HG03108 (cell line): Measurements from ENCODE around the gene BEND5.

Experiments
- ATAC-seq: cut with Tn5 transposase; IDR thresholded peaks from one replicate; pipeline ENCODE4 v1.9.1; 2021; ENCODE audit warnings: moderate library complexity; ENCODE audit not compliant: unreplicated experiment

The BEND5 gene

GRCh38 chr1:48765335-48765734 is 11.4 kb downstream of the BEND5 start:
- no peak for ATAC-seq

GRCh38 chr1:48761986-48762385 is 14.7 kb downstream of the BEND5 start:
- ATAC-seq, result no peak

- no peak for ATAC-seq
Observed at GRCh38 chr1:48761411-48761810, 15.3 kb downstream of the BEND5 start.

- no peak for ATAC-seq
Observed at GRCh38 chr1:48760857-48761256, 15.8 kb downstream of the BEND5 start.

GRCh38 chr1:48758976-48759375 is 17.7 kb downstream of the BEND5 start:
- no peak for ATAC-seq

GRCh38 chr1:48757363-48757762 is 19.3 kb downstream of the BEND5 start:
- no peak for ATAC-seq

GRCh38 chr1:48756683-48757316 is 19.9 kb downstream of the BEND5 start:
- ATAC-seq, result no peak

- ATAC-seq, result no peak
Observed at GRCh38 chr1:48753293-48753692, 23.4 kb downstream of the BEND5 start.

GRCh38 chr1:48750109-48750508 is 26.6 kb downstream of the BEND5 start:
- peak; percentile 72 for ATAC-seq

- ATAC-seq, result no peak
Observed at GRCh38 chr1:48749068-48749467, 27.6 kb downstream of the BEND5 start.

- no peak for ATAC-seq
Observed at GRCh38 chr1:48746906-48747305, 29.8 kb downstream of the BEND5 start.

GRCh38 chr1:48744032-48744431 is 32.7 kb downstream of the BEND5 start:
- ATAC-seq, result no peak

GRCh38 chr1:48743480-48743879 is 33.2 kb downstream of the BEND5 start:
- no peak for ATAC-seq

- ATAC-seq, result no peak
Observed at GRCh38 chr1:48741380-48741779, 35.3 kb downstream of the BEND5 start.

- no peak for ATAC-seq
Observed at GRCh38 chr1:48740621-48741020, 36.1 kb downstream of the BEND5 start.

- no peak for ATAC-seq
Observed at GRCh38 chr1:48739091-48739490, 37.6 kb downstream of the BEND5 start.

- ATAC-seq, result no peak
Observed at GRCh38 chr1:48738356-48738755, 38.3 kb downstream of the BEND5 start.

- no peak for ATAC-seq
Observed at GRCh38 chr1:48735796-48736195, 40.9 kb downstream of the BEND5 start.

GRCh38 chr1:48730164-48730910 is 46.4 kb downstream of the BEND5 start:
- ATAC-seq, result peak; percentile 57

- no peak for ATAC-seq
Observed at GRCh38 chr1:48728584-48728983, 48.1 kb downstream of the BEND5 start.

GRCh38 chr1:48726557-48727215 is 50.0 kb downstream of the BEND5 start:
- ATAC-seq, result no peak

- ATAC-seq, result no peak
Observed at GRCh38 chr1:48726139-48726538, 50.6 kb downstream of the BEND5 start.
